PC-3 (cell line): ENCODE data around the gene OR6N2. TPM values are rescaled to one million over a fixed set of nuclear protein-coding genes. Genes with fewer than 3 reads are reported as not detected.

Experiments
- ATAC-seq: fragments of 200-7000 bp; cut with Tn5 transposase; 2 replicates; pipeline ENCODE4 v1.9.1; 2020; ENCODE audit warnings: mild to moderate bottlenecking, moderate library complexity
- BruUV-seq: library from RNA; stranded (reverse); fragments of 400-500 nt; replicated peaks from 2 replicates; lab custom pipeline; 2021; lab: Mats Ljungman, UMichigan
- CTCF ChIA-PET: fragments of 300-600 bp; sonication (Branson Sonifier 250); formaldehyde crosslinking; loops from one replicate; lab custom pipeline; 2022; ENCODE audit warnings: antibody characterized with exemption; lab: Charles Lee
- POLR2A ChIA-PET: fragments of 300-600 bp; sonication (Branson Sonifier 250); formaldehyde crosslinking; loops from one replicate; lab custom pipeline; 2022; ENCODE audit warnings: antibody characterized with exemption; ENCODE audit not compliant: unreplicated experiment; lab: Charles Lee
- DNase-seq: peaks from one replicate; pipeline ENCODE4 v3.0.0-alpha.2; 2015
- H2AFZ ChIP-seq: fragments of 300-600 bp; sonication (generic); 2 replicates; pipeline ENCODE4 v1.6.0; 2016; ENCODE audit warnings: antibody characterized with exemption, low read length
- H3F3A ChIP-seq: fragments of 300-600 bp; sonication (generic); one replicate; pipeline ENCODE4 v1.6.0; 2017; ENCODE audit warnings: antibody characterized with exemption, low read length, control low read depth, mild to moderate bottlenecking; ENCODE audit not compliant: unreplicated experiment
- H3K27ac ChIP-seq: fragments of 300-600 bp; sonication (generic); 2 replicates; pipeline ENCODE4 v1.5.1; 2016; ENCODE audit warnings: mild to moderate bottlenecking, low read length
- H3K27me3 ChIP-seq: fragments of 300-600 bp; sonication (generic); 2 replicates; pipeline ENCODE4 v1.6.1; 2016; ENCODE audit warnings: low read length, mixed read lengths
- H3K36me3 ChIP-seq: fragments of 300-600 bp; sonication (generic); 2 replicates; pipeline ENCODE4 v1.6.1; 2016; ENCODE audit warnings: low read depth, mixed run types, low read length, mixed read lengths
- H3K4me1 ChIP-seq: fragments of 300-600 bp; sonication (generic); 2 replicates; pipeline ENCODE4 v1.5.1; 2016; ENCODE audit warnings: low read length; ENCODE audit not compliant: insufficient read depth
- H3K4me2 ChIP-seq: fragments of 300-600 bp; sonication (generic); 2 replicates; pipeline ENCODE4 v1.6.0; 2016; ENCODE audit warnings: low read length
- H3K4me3 ChIP-seq: fragments of 300-600 bp; sonication (generic); 2 replicates; pipeline ENCODE4 v1.5.1; 2016; ENCODE audit warnings: mild to moderate bottlenecking, low read length, mixed read lengths
- H3K79me2 ChIP-seq: fragments of 300-600 bp; sonication (generic); 2 replicates; pipeline ENCODE4 v1.6.1; 2017; ENCODE audit warnings: low read length, mixed read lengths
- H3K9ac ChIP-seq: fragments of 300-600 bp; sonication (generic); 2 replicates; pipeline ENCODE4 v1.6.0; 2016; ENCODE audit warnings: mild to moderate bottlenecking, low read length
- H3K9me2 ChIP-seq: fragments of 300-600 bp; sonication (generic); replicated peaks from 2 replicates; pipeline ENCODE4 v1.6.1; 2016; ENCODE audit warnings: mixed run types, low read length, mixed read lengths
- H3K9me3 ChIP-seq: fragments of 300-600 bp; sonication (generic); 2 replicates; pipeline ENCODE4 v1.6.1; 2016; ENCODE audit warnings: low read length, mixed read lengths
- H4K20me1 ChIP-seq: fragments of 300-600 bp; sonication (generic); 2 replicates; pipeline ENCODE4 v1.6.1; 2016; ENCODE audit warnings: low read length, mixed read lengths
- CTCF ChIP-seq: fragments of 300-600 bp; sonication (generic); conservative IDR thresholded peaks from 2 replicates; pipeline ENCODE4 v1.5.1; 2017; ENCODE audit warnings: antibody characterized with exemption, low read depth, mild to moderate bottlenecking, low read length
- EZH2 ChIP-seq: fragments of 300-600 bp; sonication (generic); IDR thresholded peaks from one replicate; pipeline ENCODE4 v1.6.1; 2017; ENCODE audit warnings: antibody characterized with exemption, mild to moderate bottlenecking, low read length; ENCODE audit not compliant: unreplicated experiment
- EZH2phosphoT487 ChIP-seq: fragments of 300-600 bp; sonication (generic); IDR thresholded peaks from 2 replicates; pipeline ENCODE4 v1.6.1; 2018; ENCODE audit warnings: mild to moderate bottlenecking, antibody characterized with exemption, low read length, borderline replicate concordance
- intact Hi-C: fragments of 100-400 bp; cut with micrococcal nuclease; formaldehyde crosslinking; loops from 2 replicates; pipeline ENCODE4 v1.9.0; 2023
- total RNA-seq: library from RNA; depleted of rRNA; stranded (reverse); fragments of >200 nt; gene quantifications from 2 replicates; pipeline ENCODE4 v1.2.3, GENCODE V29; 2014

Gene OR6N2
- total RNA-seq, 1 experiment from 2014 or later = not detected

- TF ChIP-seq EZH2 (no peak), CTCF (no peak), EZH2phosphoT487 (no peak)
- Histone ChIP-seq H3K4me1 (no peaks in the 10 kb centered on the region), H3K27me3 (peaks cover 34% of the 10 kb centered on the region; the same call in 1 of the 2 replicates), H3F3A (no peaks in the 10 kb centered on the region), H3K27ac (no peak overlapping the region), H3K9me2 (no peaks in the 10 kb centered on the region), H3K9ac (no peak overlapping the region), H2AFZ (no peak overlapping the region), H4K20me1 (no peaks in the 10 kb centered on the region), H3K79me2 (no peaks in the 10 kb centered on the region), H3K4me3 (no peak overlapping the region), H3K4me2 (no peak overlapping the region), H3K36me3 (no peaks in the 10 kb centered on the region), H3K9me3 (no peaks in the 10 kb centered on the region)
- no peak for DNase-seq
- ATAC-seq = no peak
- POLR2A ChIA-PET = no interaction called here
- intact Hi-C loops = no loop called here
- CTCF ChIA-PET = no interaction called here
- BruUV-seq = no TSS peak
Measured at GRCh38 chr1:158752155-158752712, 28.8 kb downstream of the OR6N2 start.

GRCh38 chr1:158735848-158736247 is 45.2 kb downstream of the OR6N2 start:
- H3K27me3 ChIP-seq = peaks cover 19% of the 10 kb centered on the region
- ChIA-PET CTCF (no interaction called here), POLR2A (no interaction called here)
- no peak overlapping the region for H3K4me2 ChIP-seq
- H3K4me3 ChIP-seq = no peak overlapping the region
- no peaks in the 10 kb centered on the region for H4K20me1 ChIP-seq
- no peaks in the 10 kb centered on the region for H3K9me3 ChIP-seq
- H3K9me2 ChIP-seq = no peaks in the 10 kb centered on the region
- H3K27ac ChIP-seq = no peak overlapping the region
- no peaks in the 10 kb centered on the region for H3K79me2 ChIP-seq
- H3K4me1 ChIP-seq = no peaks in the 10 kb centered on the region
- intact Hi-C loops = no loop called here
- no peak overlapping the region for H3K9ac ChIP-seq
- H3K36me3 ChIP-seq = no peaks in the 10 kb centered on the region
- H2AFZ ChIP-seq = no peak overlapping the region
- BruUV-seq = no TSS peak
- H3F3A ChIP-seq = no peaks in the 10 kb centered on the region
- ATAC-seq (no peak), DNase-seq (no peak)
- TF ChIP-seq EZH2phosphoT487 = no peak

- intact Hi-C loops = no loop called here
- H3K79me2 ChIP-seq = no peaks in the 10 kb centered on the region
- H3K27me3 ChIP-seq = peaks cover 2% of the 10 kb centered on the region; the same call in 1 of the 2 replicates
- no peaks in the 10 kb centered on the region for H3F3A ChIP-seq
- H3K9ac ChIP-seq = no peak overlapping the region
- no peaks in the 10 kb centered on the region for H3K9me2 ChIP-seq
- ATAC-seq (no peak), DNase-seq (no peak)
- ChIA-PET CTCF (no interaction called here), POLR2A (no interaction called here)
- no peaks in the 10 kb centered on the region for H3K36me3 ChIP-seq
- H3K4me2 ChIP-seq = no peak overlapping the region
- no peak overlapping the region for H3K27ac ChIP-seq
- no peaks in the 10 kb centered on the region for H4K20me1 ChIP-seq
- no peaks in the 10 kb centered on the region for H3K4me1 ChIP-seq
- no TSS peak for BruUV-seq
- TF ChIP-seq EZH2 (no peak), EZH2phosphoT487 (no peak), CTCF (no peak)
- no peaks in the 10 kb centered on the region for H3K9me3 ChIP-seq
- H3K4me3 ChIP-seq = no peak overlapping the region
- no peak overlapping the region for H2AFZ ChIP-seq
Measured at GRCh38 chr1:158732524-158732923, 48.5 kb downstream of the OR6N2 start.
